PFSK-1 (cell line): ENCODE measurements around the gene IFNG-AS1.

Experiments used
- FOXP2 ChIP-seq: optimal IDR thresholded peaks from 2 replicates; pipeline ENCODE3; 2011; ENCODE audit warnings: borderline replicate concordance, control low read depth, inconsistent platforms; ENCODE audit not compliant: insufficient read depth; ENCODE audit errors: extremely low read length, extremely low read depth
- POLR2AphosphoS5 ChIP-seq: IDR thresholded peaks from 2 replicates; pipeline ENCODE4 v1.6.1; 2012; ENCODE audit warnings: low read depth, mild to moderate bottlenecking, control low read depth, low read length, moderate library complexity
- SIN3A ChIP-seq: IDR thresholded peaks from 2 replicates; pipeline ENCODE4 v1.6.1; 2012; ENCODE audit warnings: mild to moderate bottlenecking, low read length, moderate library complexity, borderline replicate concordance; ENCODE audit not compliant: insufficient read depth
- TAF1 ChIP-seq: IDR thresholded peaks from 2 replicates; pipeline ENCODE4 v1.6.1; 2012; ENCODE audit warnings: low read length, control low read depth, borderline replicate concordance; ENCODE audit not compliant: insufficient read depth
- TF ChIP-seq, protein P1 (sequence below), 2 experiments: IDR thresholded peaks; 2 replicates each; pipeline versions ENCODE4 v1.6.1 to v1.8.0; 2011 to 2012; ENCODE audit warnings: low read depth in 2 of 2, low read length in 2 of 2, control low read depth in 1 of 2, inconsistent platforms in 1 of 2, mild to moderate bottlenecking in 1 of 2, moderate library complexity in 1 of 2; ENCODE audit not compliant: insufficient read depth in 1 of 2

GRCh38 chr12:68031881-68032739, 42.9 kb downstream of the IFNG-AS1 start:
- TF ChIP-seq SIN3A (no peak), POLR2AphosphoS5 (no peak), TAF1 (no peak), FOXP2 (no peak)
- TF ChIP-seq, protein P1, sequence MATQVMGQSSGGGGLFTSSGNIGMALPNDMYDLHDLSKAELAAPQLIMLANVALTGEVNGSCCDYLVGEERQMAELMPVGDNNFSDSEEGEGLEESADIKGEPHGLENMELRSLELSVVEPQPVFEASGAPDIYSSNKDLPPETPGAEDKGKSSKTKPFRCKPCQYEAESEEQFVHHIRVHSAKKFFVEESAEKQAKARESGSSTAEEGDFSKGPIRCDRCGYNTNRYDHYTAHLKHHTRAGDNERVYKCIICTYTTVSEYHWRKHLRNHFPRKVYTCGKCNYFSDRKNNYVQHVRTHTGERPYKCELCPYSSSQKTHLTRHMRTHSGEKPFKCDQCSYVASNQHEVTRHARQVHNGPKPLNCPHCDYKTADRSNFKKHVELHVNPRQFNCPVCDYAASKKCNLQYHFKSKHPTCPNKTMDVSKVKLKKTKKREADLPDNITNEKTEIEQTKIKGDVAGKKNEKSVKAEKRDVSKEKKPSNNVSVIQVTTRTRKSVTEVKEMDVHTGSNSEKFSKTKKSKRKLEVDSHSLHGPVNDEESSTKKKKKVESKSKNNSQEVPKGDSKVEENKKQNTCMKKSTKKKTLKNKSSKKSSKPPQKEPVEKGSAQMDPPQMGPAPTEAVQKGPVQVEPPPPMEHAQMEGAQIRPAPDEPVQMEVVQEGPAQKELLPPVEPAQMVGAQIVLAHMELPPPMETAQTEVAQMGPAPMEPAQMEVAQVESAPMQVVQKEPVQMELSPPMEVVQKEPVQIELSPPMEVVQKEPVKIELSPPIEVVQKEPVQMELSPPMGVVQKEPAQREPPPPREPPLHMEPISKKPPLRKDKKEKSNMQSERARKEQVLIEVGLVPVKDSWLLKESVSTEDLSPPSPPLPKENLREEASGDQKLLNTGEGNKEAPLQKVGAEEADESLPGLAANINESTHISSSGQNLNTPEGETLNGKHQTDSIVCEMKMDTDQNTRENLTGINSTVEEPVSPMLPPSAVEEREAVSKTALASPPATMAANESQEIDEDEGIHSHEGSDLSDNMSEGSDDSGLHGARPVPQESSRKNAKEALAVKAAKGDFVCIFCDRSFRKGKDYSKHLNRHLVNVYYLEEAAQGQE (IDR thresholded peaks at IDR 0.05; ENCODE audit: insufficient read depth in 1 of 2, low read depth in 2 of 2, low read length in 2 of 2): no peak
